ENCODE measurements around the gene NUP153.

- TF ChIP-seq JUNB (IDR thresholded peaks at IDR 0.05) (no peak), MYC (IDR thresholded peaks at IDR 0.05; ENCODE audit: borderline replicate concordance, low read length) (no peak)
Observed at GRCh38 chr6:17656644-17657043, 50.1 kb downstream of the NUP153 start.
